MM.1S (cell line): ENCODE results near the gene FAU.

ENCODE experiments used
- DNase-seq: peaks from one replicate; pipeline ENCODE4 v3.0.0-alpha.2; 2015
- H2AFZ ChIP-seq: fragments of 300-600 bp; sonication (generic); 2 replicates; pipeline ENCODE4 v1.6.0; 2016; ENCODE audit warnings: antibody characterized with exemption, low read length
- H3F3A ChIP-seq: fragments of 300-600 bp; sonication (generic); 2 replicates; pipeline ENCODE4 v1.6.1; 2016; ENCODE audit warnings: mild to moderate bottlenecking, antibody characterized with exemption, low read length, moderate library complexity, mixed read lengths; ENCODE audit not compliant: insufficient read depth
- H3K27ac ChIP-seq: fragments of 300-600 bp; sonication (generic); 2 replicates; pipeline ENCODE4 v1.5.1; 2016; ENCODE audit warnings: mild to moderate bottlenecking, low read length
- H3K27me3 ChIP-seq: fragments of 300-600 bp; sonication (generic); replicated peaks from 2 replicates; pipeline ENCODE4 v1.6.0; 2016; ENCODE audit warnings: low read length; ENCODE audit not compliant: insufficient read depth
- H3K36me3 ChIP-seq: fragments of 300-600 bp; sonication (generic); replicated peaks from 2 replicates; pipeline ENCODE4 v1.6.1; 2016; ENCODE audit warnings: mild to moderate bottlenecking, low read length, mixed read lengths; ENCODE audit not compliant: insufficient read depth
- H3K4me1 ChIP-seq: fragments of 300-600 bp; sonication (generic); 2 replicates; pipeline ENCODE4 v1.6.1; 2016; ENCODE audit warnings: low read length, mixed read lengths
- H3K4me2 ChIP-seq: fragments of 300-600 bp; sonication (generic); 2 replicates; pipeline ENCODE4 v1.6.0; 2016; ENCODE audit warnings: low read depth, low read length
- H3K4me3 ChIP-seq: fragments of 300-600 bp; sonication (generic); 2 replicates; pipeline ENCODE4 v1.5.1; 2016; ENCODE audit warnings: low read length, mixed read lengths
- H3K79me2 ChIP-seq: fragments of 300-600 bp; sonication (generic); 2 replicates; pipeline ENCODE4 v1.6.1; 2016; ENCODE audit warnings: mixed run types, low read length, mixed read lengths
- H3K9ac ChIP-seq: fragments of 300-600 bp; sonication (generic); 2 replicates; pipeline ENCODE4 v1.6.1; 2016; ENCODE audit warnings: low read length, mixed read lengths
- H3K9me2 ChIP-seq: fragments of 300-600 bp; sonication (generic); replicated peaks from 2 replicates; pipeline ENCODE4 v1.6.1; 2016; ENCODE audit warnings: mild to moderate bottlenecking, low read length, mixed read lengths; ENCODE audit not compliant: insufficient read depth
- H3K9me3 ChIP-seq: fragments of 300-600 bp; sonication (generic); replicated peaks from 2 replicates; pipeline ENCODE4 v1.6.1; 2016; ENCODE audit warnings: mild to moderate bottlenecking, low read length, mixed read lengths; ENCODE audit not compliant: insufficient read depth
- H4K20me1 ChIP-seq: fragments of 300-600 bp; sonication (generic); 2 replicates; pipeline ENCODE4 v1.6.1; 2016; ENCODE audit warnings: mild to moderate bottlenecking, low read length, moderate library complexity, mixed read lengths; ENCODE audit not compliant: insufficient read depth
- CTCF ChIP-seq: fragments of 300-600 bp; sonication (generic); IDR thresholded peaks from 2 replicates; pipeline ENCODE4 v1.5.1; 2016; ENCODE audit warnings: antibody characterized with exemption, low read length, mixed read lengths
- EZH2 ChIP-seq: fragments of 300-600 bp; sonication (generic); optimal IDR thresholded peaks from 2 replicates; pipeline ENCODE3; 2017; ENCODE audit warnings: low read depth, mild to moderate bottlenecking, antibody characterized with exemption, low read length, mixed read lengths
- EZH2phosphoT487 ChIP-seq: fragments of 300-600 bp; sonication (generic); IDR thresholded peaks from 2 replicates; pipeline ENCODE4 v1.6.1; 2018; ENCODE audit warnings: antibody characterized with exemption, low read length

Gene FAU

DNA sequence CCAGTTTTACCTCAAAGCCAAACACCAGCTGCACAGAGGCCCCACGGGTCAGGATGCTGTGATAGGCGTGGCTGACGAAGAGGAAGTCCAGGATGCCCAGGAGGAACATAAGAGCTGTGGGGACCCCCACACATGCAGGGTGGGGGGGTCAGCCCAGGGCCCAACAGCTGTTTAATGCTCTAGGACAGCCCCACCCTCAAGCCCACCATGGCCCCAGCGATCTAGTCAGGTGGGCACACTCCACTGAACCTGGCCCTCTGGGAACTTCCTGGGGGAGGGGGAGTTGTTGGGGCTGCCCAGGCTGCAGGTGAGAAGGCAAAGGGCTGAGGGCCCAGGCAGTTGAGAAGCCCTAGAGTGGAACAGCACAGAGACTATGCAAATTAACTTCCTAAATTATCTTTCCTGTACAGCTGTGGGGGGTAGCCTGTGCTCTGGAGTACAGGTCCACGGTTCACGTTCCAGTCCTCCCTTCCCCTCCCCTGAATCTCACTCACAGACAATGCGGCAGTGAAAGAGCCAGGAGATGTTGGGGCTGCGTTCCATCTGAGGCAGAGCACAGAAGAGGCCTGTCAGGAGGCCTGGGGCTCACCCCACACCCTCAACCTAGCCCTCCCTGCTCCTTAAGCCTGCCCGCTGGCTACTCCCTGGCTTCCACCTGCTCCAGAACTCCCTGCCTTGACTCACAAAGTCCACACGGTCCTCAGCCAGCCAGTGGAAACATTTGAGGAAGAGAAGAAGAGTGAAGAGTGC, 10.5 kb upstream of the FAU start:
- peak; percentile 87 for DNase-seq
- Histone ChIP-seq H3F3A (peaks cover 55% of the 10 kb centered on the region), H3K79me2 (peaks cover 70% of the 10 kb centered on the region), H3K4me3 (peak overlapping the region; percentile 95), H2AFZ (no peak overlapping the region), H3K27me3 (no peaks in the 10 kb centered on the region), H3K4me2 (peak overlapping the region; percentile 90), H3K9me2 (no peaks in the 10 kb centered on the region), H3K4me1 (peaks cover 15% of the 10 kb centered on the region), H3K27ac (peak overlapping the region; percentile 97), H4K20me1 (no peaks in the 10 kb centered on the region), H3K36me3 (peaks cover 15% of the 10 kb centered on the region), H3K9ac (peak overlapping the region; percentile 99), H3K9me3 (no peaks in the 10 kb centered on the region)
- TF ChIP-seq CTCF (no peak), EZH2 (no peak), EZH2phosphoT487 (no peak)

GRCh38 chr11:65131895-65132237, 9.9 kb upstream of the FAU start:
- no peak for DNase-seq
- Histone ChIP-seq H3K27me3 (no peaks in the 10 kb centered on the region), H3K27ac (peak overlapping the region; percentile 97), H3K36me3 (peaks cover 18% of the 10 kb centered on the region), H3K79me2 (peaks cover 70% of the 10 kb centered on the region), H3K4me1 (peaks cover 15% of the 10 kb centered on the region), H3K4me3 (peak overlapping the region; percentile 95), H4K20me1 (no peaks in the 10 kb centered on the region), H3K9ac (peak overlapping the region; percentile 99; the same call in 1 of the 2 replicates), H3F3A (peaks cover 60% of the 10 kb centered on the region), H2AFZ (no peak overlapping the region), H3K9me3 (no peaks in the 10 kb centered on the region), H3K9me2 (no peaks in the 10 kb centered on the region), H3K4me2 (peak overlapping the region; percentile 90)
- TF ChIP-seq EZH2phosphoT487 (no peak), CTCF (no peak), EZH2 (no peak)

- Histone ChIP-seq H3K79me2 (peaks cover 70% of the 10 kb centered on the region), H3K27me3 (no peaks in the 10 kb centered on the region), H2AFZ (no peak overlapping the region), H3K4me1 (peaks cover 15% of the 10 kb centered on the region), H3F3A (peaks cover 63% of the 10 kb centered on the region), H3K4me2 (peak overlapping the region; percentile 90; the same call in 1 of the 2 replicates), H3K36me3 (peaks cover 19% of the 10 kb centered on the region), H3K4me3 (no peak overlapping the region; the same call in 1 of the 2 replicates), H3K9me3 (no peaks in the 10 kb centered on the region), H3K27ac (peak overlapping the region; percentile 97; the same call in 1 of the 2 replicates), H3K9ac (peak overlapping the region; percentile 99; the same call in 1 of the 2 replicates), H4K20me1 (no peaks in the 10 kb centered on the region), H3K9me2 (no peaks in the 10 kb centered on the region)
- TF ChIP-seq CTCF = no peak
- no peak for TF ChIP-seq EZH2phosphoT487
- no peak for TF ChIP-seq EZH2
- DNase-seq = no peak
Observed at GRCh38 chr11:65131417-65131776, 9.5 kb upstream of the FAU start.
